Measurements from ENCODE around the gene PTGDR2.
"Not testable (repeated sequence)": the region's sequence is repeated elsewhere in the genome, so short reads cannot be mapped to it uniquely, and the experiment has no call there.

PTGDR2 gene

GRCh38 chr11:60841797-60842667 is 13.7 kb downstream of the PTGDR2 start, which contains the start of gene CCDC86:
Gene CCDC86 (plus strand): TSS chr11:60842113. CDS start chr11:60842125, 12 bp downstream.
- peak; percentile 96 to 97 for DNase-seq (ENCODE audit: low read depth in 2 of 2)

- no peak for DNase-seq (ENCODE audit: low read depth in 2 of 2)
These were observed 15.0 kb downstream of the PTGDR2 start for GRCh38 chr11:60840470-60841430.

DNA sequence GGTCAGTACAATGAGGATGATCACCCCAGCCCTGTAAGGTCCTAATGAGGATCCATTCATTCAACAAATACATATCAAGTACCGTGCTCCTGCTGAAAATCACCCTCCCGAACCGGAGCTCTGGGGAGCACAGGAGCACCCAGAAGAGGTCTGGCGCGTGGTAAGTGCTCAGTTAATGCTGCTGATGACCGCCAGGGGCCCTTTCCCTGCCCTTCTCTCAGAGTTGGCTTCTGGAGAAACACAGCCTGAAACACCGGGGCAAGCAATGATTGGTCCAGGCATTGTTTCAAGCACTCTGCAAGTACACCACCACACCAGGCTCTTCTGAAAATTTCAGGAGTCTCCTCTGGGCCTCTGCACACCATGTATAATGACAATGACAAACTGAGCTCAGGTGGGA is 17.6 kb downstream of the PTGDR2 start:
- no peak for DNase-seq (ENCODE audit: low read depth in 2 of 2)

GRCh38 chr11:60836866-60837515 is 18.8 kb downstream of the PTGDR2 start:
- no peak for DNase-seq (ENCODE audit: low read depth in 2 of 2)

GRCh38 chr11:60835534-60835846 is 20.3 kb downstream of the PTGDR2 start:
- no peak for DNase-seq (ENCODE audit: low read depth in 2 of 2)

DNA sequence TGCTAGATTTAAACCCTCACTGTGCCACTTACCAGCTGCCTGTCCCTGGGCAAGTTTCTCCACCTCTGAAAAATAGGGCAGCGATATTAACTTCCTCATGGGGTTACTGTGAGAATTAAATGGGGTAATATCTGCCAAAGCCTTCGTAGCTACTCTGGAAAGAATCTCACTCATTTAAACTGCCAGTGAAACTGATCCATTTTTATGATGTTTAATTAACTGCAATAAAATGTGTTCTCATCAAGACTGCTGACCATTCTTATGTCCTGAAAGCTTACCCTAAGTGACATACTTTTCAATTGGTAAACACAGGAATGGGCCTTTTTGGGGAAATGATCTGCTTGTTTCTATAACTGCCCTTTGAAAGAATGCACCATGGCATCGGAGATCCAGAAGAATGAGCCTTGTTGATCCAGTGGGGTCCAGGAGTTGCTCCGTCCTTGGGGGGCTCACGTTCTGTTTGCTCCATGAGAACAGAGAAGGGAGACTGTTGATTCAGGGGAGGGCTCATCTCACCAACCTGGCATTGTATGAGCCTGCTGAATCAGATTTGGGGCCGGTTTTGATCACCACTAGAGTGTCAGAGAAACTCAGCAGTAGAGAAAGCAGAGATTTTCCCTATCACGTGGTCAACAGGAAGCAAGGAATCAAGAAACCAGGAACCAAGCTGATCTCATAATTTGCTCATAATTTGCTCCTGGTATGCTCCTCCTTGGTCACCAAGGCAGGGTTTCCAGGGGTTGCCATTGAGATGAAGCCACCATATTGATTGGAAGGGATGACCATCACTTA is 20.8 kb downstream of the PTGDR2 start:
- no peak for DNase-seq (ENCODE audit: low read depth in 2 of 2)

- no peak for DNase-seq (ENCODE audit: low read depth in 2 of 2)
These were observed 24.2 kb downstream of the PTGDR2 start for GRCh38 chr11:60831501-60832079.

DNA sequence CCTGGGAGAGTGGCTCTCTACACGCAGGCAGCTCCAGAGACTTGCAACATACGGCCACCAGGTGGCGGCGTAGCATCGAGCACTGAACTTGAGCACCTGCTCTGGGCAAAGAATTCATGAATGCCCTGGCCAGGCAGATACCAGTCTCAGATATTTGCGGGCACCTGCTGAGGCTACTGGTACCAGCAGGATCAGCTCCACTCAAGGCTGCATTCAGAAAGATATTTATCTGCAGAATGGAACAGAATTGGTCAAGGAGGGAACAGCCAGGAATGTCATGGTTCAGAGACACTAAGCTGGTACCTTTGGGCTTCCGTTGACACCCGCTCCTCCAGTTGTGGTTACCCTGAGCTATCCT is 24.6 kb downstream of the PTGDR2 start:
- DNase-seq (ENCODE audit: low read depth in 2 of 2): peak; percentile 65 to 75

GRCh38 chr11:60830478-60831142 is 25.1 kb downstream of the PTGDR2 start:
- no peak for DNase-seq (ENCODE audit: low read depth in 2 of 2)

DNA sequence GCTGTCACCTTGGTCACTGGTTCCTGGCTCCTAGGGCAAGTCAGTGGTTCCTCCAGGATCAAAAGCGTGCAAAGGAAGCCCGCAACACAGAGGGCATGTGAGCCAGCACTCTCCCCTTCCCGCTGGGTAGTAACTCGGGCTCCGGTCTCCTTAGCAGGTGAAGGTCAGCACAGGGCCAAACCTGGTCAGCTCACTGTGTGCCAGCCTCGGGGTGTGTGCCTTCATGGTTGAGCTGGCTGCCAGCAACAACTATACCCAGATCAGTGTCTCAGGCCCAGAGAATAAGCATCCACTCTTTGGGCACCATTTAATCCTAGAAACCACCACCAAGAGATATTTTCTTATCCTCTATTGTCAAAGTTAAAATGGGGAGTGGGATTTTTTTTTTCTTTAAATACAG is 30.0 kb downstream of the PTGDR2 start:
- no peak for DNase-seq (ENCODE audit: low read depth in 2 of 2)

DNA sequence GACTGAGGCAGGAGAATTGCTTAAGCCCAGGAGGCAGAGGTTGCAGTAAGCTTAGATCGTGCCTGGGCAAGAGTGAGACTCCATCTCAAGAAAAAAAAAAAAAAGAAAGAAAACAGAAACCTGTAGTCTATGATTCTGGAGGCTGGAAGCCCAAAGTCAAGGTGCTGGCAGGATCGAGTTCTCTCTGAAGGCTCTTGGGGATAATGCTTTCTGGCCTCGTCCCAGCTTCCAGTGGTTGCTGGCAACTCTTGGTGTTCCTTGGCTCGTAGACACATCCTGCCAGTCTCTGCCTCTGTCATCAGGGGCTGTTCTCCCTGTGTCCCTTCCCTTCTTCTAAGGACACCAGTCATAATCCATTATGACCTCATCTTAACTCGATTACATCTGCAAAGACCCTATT is 30.6 kb downstream of the PTGDR2 start:
- DNase-seq (ENCODE audit: low read depth in 2 of 2): no peak

GRCh38 chr11:60823745-60824306 is 31.9 kb downstream of the PTGDR2 start:
- DNase-seq (ENCODE audit: low read depth in 2 of 2): not testable (repeated sequence)

GRCh38 chr11:60821827-60822599 is 33.7 kb downstream of the PTGDR2 start:
- DNase-seq (ENCODE audit: low read depth in 2 of 2): no peak

DNA sequence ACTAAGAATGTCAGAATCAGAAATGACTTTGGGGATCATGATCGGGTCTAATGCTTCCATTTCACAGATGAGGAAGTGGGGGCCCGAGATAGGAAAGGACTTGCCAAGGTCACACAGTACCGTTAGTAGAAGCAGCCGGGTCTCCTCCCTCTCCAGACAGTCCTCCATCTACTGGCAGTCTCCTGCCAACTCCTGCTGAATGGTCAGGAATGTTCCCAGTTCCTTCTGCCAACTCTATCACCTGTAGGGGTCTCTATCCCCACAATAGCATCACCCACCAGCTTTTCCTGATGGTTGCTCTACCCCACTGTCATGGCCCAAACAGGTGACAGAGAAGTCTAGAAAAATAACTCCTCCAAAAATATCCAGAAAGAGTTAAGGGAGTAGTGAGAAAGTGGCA is 37.7 kb downstream of the PTGDR2 start:
- no peak for DNase-seq (ENCODE audit: low read depth in 2 of 2)

GRCh38 chr11:60816590-60817157 is 39.1 kb downstream of the PTGDR2 start:
- DNase-seq (ENCODE audit: low read depth in 2 of 2): no peak

- DNase-seq (ENCODE audit: low read depth in 2 of 2): no peak
These were observed 41.6 kb downstream of the PTGDR2 start for GRCh38 chr11:60814112-60814511.

DNA sequence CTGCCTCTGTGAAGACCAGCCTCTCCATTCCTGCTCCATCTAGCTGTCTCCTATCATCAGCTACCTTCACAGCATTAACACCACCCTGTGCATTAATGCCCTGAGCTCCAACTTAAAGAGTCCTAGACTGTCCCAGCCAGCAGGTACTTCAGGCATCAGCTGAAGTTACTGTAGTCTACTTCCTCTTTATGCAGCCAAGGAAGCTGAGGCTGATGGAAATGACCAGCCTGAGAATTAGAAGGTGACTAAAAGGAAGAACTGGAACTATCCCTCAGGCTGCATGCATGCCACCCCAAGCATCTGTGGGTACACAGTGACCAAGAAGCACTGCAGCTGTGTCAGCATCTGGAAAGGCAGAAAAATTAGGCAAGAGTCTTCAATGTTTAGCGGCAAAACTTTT is 42.4 kb downstream of the PTGDR2 start:
- DNase-seq (ENCODE audit: low read depth in 2 of 2): no peak

GRCh38 chr11:60810569-60810968 is 45.2 kb downstream of the PTGDR2 start:
- no peak for DNase-seq (ENCODE audit: low read depth in 2 of 2)

- no peak for DNase-seq (ENCODE audit: low read depth in 2 of 2)
These were observed 45.6 kb downstream of the PTGDR2 start for GRCh38 chr11:60810151-60810550.
